ENCODE results near the gene PCDHGA10.

The PCDHGA10 gene

GRCh38 chr5:141397756-141398551 lies 14.8 kb upstream of the PCDHGA10 start, which contains the start of gene PCDHGB5:
PCDHGB5 (plus strand) TSS chr5:141397947; CDS start chr5:141398128, 181 bp downstream.
- H3K4me3 ChIP-seq (ENCODE audit: low read length), result peak within 1 kb of the TSS; percentile 48
- DNase-seq (ENCODE audit: low read depth), result peak; percentile 59
- TF ChIP-seq CTCF (IDR thresholded peaks at IDR 0.05; ENCODE audit: insufficient read depth, low read depth, low read length, missing control alignments), result peak; percentile 66

- TF ChIP-seq CTCF (IDR thresholded peaks at IDR 0.05; ENCODE audit: insufficient read depth, low read depth, low read length, missing control alignments), result no peak
- no peak overlapping the region for H3K4me3 ChIP-seq (ENCODE audit: low read length)
- DNase-seq (ENCODE audit: low read depth), result no peak
Measured at GRCh38 chr5:141398608-141399007, 14.2 kb upstream of the PCDHGA10 start.

- no peak for TF ChIP-seq CTCF (IDR thresholded peaks at IDR 0.05; ENCODE audit: insufficient read depth, low read depth, low read length, missing control alignments)
- H3K4me3 ChIP-seq (ENCODE audit: low read length), result no peak overlapping the region
- DNase-seq (ENCODE audit: low read depth), result no peak
Measured at GRCh38 chr5:141399555-141400258, 13.1 kb upstream of the PCDHGA10 start.

- peak; percentile 58 for TF ChIP-seq CTCF (IDR thresholded peaks at IDR 0.05; ENCODE audit: insufficient read depth, low read depth, low read length, missing control alignments)
- H3K4me3 ChIP-seq (ENCODE audit: low read length), result peak within 1 kb of the TSS; percentile 34
- peak; percentile 51 for DNase-seq (ENCODE audit: low read depth)
Measured at GRCh38 chr5:141402553-141403243, 10.1 kb upstream of the PCDHGA10 start, which contains the start of gene PCDHGA9. PCDHGA9 (plus strand) TSS chr5:141402778; CDS start chr5:141402953, 175 bp downstream.

- DNase-seq (ENCODE audit: low read depth), result no peak
- TF ChIP-seq CTCF (IDR thresholded peaks at IDR 0.05; ENCODE audit: insufficient read depth, low read depth, low read length, missing control alignments), result no peak
- no peak overlapping the region for H3K4me3 ChIP-seq (ENCODE audit: low read length)
Measured at GRCh38 chr5:141403387-141403786, 9.4 kb upstream of the PCDHGA10 start.

GRCh38 chr5:141407790-141408505 lies 4.8 kb upstream of the PCDHGA10 start, which contains the start of gene PCDHGB6:
PCDHGB6 (plus strand) TSS chr5:141408021; CDS start chr5:141408203, 182 bp downstream.
- H3K4me3 ChIP-seq (ENCODE audit: low read length), result peak within 1 kb of the TSS; percentile 27
- TF ChIP-seq CTCF (IDR thresholded peaks at IDR 0.05; ENCODE audit: insufficient read depth, low read depth, low read length, missing control alignments), result peak; percentile 66

More at GRCh38 chr5:141407790-141408505, 4.8 kb upstream of the PCDHGA10 start, which contains the start of gene PCDHGB6:
- peak; percentile 50 for DNase-seq (ENCODE audit: low read depth)
